SKM-1 (cell line): ENCODE data around the gene LILRA2.
"Not testable (repeated sequence)": the region's sequence is repeated elsewhere in the genome, so short reads cannot be mapped to it uniquely, and the experiment has no call there.

Source experiments
- DNase-seq: peaks from one replicate; lab custom pipeline; 2025; ENCODE audit not compliant: unreplicated experiment; lab: John Stamatoyannopoulos, UW

Gene LILRA2

DNA sequence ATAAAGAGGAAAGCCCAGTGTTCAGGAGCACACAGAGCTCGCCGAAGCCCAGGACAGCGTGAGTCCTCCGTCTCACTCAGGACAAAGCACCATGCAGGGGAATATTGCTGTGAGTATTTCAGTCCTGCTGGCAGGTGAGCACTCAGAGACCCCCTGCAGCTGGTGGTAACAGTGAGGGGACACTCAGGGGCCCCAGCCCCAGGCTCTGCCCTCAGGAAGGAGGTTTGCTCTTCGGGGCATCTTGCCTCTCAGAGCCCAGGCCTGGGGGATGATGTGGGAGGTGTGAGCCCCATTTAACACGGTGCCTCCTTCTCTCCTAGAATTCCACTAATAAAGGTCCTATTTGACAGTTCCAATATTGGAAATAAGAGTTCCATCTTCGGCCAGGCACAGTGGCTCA is 34.6 kb downstream of the LILRA2 start:
- DNase-seq: no peak

DNA sequence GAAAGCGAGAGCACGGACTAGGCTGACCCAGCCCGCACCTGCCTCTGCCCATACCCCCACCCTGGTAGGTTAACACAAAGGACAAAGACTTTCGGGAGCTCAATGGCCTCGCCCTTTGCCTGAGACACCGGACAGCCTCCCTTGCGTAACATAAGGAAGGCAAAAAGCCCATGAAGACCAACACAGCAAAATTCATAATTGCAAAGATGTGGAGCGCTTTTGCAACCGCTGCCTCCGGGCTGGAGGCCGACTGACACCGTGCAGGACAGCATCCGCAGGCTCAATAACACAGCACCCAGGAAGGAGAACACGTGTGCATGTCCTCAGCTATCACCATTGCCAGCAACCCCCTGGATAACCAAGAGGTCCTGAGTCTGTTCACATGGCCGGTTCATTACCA is 35.2 kb downstream of the LILRA2 start:
- no peak for DNase-seq

DNA sequence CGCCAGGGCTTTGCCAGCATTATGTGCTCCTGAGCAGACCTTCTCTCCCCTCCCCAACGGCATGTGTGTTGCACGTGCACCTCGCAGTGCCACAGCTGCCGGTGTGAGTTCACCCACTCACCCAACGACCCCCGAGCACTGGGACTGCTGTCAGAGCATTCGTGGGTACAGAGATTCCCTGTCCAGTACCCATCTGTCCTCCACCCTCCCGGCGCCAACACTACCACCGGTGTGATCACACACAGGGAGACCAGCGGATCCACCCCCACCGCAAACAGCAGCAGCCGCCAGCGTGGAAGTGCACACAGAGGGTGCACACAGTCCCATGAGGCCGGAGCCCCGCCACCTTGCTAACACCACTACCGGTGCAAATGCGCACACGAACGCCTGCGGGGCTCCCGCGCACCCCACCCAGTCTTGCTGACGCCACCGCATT is 35.8 kb downstream of the LILRA2 start:
- no peak for DNase-seq

DNA sequence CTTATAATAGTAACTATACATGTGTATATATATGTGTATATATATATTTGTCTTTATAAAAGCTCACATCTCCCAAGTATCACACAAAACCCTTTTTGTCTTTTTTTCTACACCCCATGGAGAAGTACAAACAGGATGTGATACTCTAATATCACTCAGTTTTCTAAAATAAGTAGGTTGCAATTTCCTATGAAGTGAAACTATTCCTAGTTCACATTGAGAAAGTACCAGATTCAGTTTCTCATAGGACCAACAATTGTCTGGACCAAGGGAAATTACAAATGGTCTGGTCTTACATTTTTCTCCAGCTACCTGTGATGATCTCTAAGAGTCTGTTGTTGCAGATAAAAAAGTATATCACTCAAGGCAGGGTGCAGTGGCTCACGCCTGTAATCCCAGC is 38.8 kb downstream of the LILRA2 start:
- DNase-seq: no peak

DNA sequence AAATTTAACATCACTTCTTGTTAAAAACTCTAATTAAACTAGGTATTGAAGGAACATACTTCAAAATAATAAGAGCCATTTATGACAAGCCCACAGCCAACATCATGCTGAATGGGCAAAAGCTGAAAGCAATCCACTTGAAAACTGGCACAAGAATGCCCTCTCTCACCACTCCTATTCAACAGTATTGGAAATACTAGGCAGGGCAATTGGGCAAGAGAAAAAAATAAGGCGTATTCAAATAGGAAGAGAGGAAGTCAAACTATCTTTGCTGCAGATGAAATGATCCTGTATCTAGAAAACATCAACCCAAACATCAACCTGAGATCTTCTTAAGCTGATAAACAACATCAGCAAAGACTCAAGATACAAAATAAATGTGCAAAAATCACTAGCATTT is 41.1 kb downstream of the LILRA2 start:
- DNase-seq: no peak

DNA sequence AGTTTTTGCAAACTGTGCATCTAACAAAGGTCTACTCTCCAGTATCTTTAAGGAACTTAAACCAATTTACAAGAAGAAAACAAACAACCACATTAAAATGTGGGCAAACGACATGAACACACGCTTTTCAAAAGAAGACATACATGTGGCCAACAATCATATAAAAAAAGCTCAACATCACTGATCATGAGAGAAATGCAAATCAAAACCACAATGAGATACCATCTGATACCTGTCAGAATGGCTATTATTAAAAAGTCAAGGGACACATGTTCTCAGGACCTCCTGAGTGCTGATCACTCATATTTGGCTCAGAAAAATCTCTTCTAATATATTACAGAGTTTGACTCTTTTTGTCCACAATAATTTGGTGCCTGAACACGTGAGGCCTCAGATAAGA is 42.5 kb downstream of the LILRA2 start:
- DNase-seq: no peak

DNA sequence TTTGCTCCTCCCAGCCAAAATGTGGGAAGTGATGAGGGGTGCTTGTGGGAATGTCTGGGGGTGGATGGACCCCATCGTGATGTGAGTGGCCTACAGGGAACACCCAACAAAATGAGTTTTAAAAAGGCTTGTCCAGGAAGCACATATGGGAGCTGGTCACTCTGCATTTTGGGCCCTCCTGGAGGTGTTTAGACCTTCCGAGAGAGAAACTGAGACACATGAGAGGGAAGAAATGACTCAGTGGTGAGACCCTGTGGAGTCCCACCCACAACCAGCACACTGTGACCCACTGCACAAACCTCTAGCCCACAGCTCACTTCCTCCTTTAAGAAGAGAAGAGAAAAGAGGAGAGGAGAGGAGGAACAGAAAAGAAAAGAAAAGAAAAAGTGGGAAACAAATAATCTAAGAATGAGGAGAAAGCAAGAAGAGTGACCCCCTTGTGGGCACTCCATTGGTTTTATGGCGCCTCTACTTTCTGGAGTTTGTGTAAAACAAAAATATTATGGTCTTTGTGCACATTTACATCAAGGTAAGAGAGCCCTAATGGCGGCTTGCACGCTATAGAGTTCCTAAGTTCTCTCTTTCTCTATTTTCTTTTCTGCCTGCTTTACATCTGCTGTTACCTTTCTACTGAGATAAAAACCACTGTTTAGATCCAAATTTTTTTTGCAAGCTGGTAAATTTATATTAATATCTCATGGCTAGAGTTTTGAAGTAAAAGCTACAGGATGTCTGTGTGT is 43.4 kb downstream of the LILRA2 start:
- no peak for DNase-seq

DNA sequence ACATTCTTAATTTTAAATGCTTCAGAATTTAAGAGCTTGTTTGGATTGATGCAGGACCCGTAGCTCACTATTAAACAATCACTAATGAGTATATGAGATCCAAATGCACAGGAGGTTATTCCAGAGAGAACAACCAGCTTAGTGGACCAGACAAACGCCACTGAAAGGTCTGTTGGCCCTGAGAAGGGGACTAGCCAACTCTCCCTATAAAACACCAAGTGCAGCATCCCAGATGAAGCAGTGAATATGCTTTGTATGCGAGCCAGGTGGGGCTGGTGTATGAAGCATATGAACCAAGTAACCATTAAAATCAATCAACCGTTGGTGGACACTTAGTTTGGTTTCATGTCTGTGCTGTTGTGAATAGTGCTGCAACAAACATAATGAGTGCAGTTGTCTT is 46.9 kb downstream of the LILRA2 start:
- DNase-seq: no peak

DNA sequence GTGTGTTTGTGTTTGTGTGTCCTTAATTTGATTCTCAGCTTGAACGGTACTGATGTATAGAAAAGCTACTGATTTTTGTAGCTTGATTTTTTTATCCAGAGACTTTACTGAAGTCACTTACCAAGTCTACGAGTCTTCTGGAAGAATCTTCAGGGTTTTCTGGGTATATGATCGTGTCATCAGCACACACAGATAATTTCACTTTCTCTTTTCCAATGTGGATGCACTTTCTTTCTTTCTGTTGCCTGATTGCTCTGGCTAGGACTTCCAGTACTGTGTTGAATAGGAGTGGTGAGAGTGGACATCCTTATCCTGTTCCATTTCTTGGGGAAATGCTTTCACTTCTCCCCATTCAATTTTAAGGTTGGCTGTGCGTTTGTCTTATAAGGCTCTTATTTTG is 48.8 kb downstream of the LILRA2 start:
- no peak for DNase-seq

DNA sequence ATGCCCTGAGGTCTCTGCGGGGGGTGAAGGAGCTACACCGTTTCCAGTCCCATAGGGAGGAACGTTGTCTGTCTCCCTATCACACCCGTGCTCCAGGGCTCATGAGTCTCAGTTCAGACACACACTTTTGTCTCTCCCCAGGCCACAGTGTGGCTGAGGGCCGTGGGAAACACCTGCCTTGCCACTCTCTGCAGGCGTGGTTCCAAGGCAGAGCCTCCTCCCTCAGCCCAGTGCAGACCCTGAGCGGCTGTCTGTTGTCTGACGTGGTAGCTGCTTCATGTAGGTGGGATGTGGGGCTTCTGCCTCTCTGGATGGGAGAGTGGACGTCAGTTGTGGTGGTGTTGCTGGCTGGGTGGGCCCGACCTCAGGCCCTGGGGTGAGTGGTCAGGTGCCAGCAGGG is 50.6 kb downstream of the LILRA2 start:
- not testable (repeated sequence) for DNase-seq

DNA sequence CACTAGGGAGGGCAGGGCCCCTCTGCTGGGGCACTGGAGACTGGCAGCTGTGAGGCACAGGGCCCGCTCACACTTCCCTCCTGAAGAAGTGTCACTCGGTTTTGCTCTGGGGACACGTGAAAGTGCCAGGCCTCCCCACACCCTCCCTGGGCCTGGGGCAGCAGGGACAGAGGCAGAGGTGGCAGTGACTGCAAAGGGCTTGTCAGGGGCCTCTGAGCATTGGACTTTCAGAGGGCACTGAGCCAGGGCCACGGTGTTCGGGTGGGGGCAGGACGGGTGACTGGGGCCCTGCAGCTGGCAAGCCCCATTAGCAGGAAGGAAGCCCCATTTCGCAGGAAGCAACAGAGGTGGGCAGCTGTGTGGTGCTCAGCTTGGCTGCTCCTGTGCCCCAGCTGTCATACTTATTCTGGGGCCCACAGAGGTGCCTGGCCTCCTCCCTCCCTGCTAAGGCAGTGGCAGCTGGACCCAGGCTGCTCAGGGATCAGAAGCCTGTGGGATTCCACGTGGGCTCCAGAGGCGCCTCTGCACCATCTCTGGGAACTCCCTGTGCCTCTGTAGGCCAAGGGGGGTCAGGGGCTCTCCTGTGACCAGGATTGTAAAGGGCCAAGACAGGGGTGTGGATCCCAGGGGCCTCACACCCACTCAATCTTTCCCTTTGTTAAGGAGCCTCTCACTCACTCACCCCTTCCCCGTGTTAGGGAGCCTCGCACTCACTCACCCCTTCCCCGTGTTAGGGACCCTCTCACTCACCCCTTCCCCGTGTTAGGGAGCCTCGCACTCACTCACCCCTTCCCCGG is 51.5 kb downstream of the LILRA2 start:
- DNase-seq: not testable (repeated sequence)

DNA sequence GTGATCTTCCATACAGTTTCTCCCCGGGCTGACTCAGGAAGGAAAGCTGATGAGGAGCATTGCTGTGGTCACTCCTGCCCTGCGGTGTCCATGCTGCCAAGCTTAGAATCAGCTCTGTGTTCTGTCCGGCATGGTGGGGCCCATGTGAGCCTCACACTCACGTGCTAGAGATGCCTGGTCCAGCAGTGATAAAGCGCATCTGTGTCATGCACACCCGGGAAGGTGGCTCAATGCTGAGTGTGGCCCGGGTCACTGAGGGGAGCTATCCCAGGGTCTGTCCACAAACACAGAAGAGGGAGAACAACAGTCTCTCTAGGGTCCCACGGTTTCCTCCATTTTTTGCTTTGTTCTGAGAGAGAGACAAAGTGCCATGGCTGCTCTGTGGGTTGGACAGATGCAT is 53.2 kb downstream of the LILRA2 start:
- no peak for DNase-seq

DNA sequence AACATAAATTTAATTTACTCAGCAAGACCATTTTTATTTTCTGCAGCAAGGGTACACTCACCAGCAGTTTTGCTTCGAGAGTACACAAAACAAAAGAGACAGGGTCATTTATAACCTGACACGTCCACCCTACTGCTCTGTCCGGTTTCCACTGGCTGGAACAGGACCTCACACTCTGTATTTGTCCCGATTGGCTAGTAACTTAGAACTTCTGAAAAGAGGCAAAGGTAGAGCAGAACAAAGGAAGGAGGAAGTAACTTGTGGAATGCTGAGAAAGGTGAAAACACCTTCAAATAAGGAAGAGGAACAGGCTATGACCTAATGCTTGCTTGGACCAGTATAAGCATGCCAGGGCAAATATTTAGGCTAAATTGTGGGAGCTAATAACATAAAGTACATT is 54.3 kb downstream of the LILRA2 start:
- not testable (repeated sequence) for DNase-seq

DNA sequence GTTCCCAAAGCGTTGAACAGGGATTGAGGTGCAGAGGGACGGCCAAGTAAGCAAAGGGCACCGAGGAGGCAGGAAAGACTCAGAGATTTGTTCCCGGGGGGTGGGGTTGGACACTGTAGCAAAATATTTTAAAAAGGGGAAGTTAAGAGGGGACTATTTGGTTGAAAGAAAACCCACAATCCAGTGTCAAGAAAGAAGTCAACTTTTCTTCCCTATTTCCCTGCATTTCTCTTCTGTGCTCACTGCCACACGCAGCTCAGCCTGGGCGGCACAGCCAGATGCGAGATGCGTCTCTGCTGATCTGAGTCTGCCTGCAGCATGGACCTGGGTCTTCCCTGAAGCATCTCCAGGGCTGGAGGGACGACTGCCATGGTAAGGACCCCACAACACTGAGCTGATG is 56.7 kb downstream of the LILRA2 start, which contains the start of gene LILRB1:
Gene LILRB1, plus strand, starts transcription at position 223 of the 400 bp plus-strand sequence. CDS start 590 bp downstream, outside the sequence.
- DNase-seq: not testable (repeated sequence)

DNA sequence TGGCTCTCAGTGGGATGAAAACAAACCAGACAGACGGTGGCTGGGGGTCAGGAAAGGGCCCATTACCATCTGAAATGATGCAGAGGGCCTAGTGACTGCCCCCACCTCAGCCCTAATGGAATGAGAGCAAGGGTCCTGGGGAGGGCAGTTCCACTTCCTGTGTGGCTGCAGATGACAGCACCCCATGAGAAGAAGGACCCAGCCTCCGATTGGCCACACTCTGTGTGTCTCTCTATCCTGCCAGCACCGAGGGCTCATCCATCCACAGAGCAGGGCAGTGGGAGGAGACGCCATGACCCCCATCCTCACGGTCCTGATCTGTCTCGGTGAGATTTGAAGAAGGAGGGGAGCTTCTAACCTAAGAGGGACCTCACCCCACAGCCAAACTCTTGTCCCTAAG is 57.2 kb downstream of the LILRA2 start:
- DNase-seq: no peak

DNA sequence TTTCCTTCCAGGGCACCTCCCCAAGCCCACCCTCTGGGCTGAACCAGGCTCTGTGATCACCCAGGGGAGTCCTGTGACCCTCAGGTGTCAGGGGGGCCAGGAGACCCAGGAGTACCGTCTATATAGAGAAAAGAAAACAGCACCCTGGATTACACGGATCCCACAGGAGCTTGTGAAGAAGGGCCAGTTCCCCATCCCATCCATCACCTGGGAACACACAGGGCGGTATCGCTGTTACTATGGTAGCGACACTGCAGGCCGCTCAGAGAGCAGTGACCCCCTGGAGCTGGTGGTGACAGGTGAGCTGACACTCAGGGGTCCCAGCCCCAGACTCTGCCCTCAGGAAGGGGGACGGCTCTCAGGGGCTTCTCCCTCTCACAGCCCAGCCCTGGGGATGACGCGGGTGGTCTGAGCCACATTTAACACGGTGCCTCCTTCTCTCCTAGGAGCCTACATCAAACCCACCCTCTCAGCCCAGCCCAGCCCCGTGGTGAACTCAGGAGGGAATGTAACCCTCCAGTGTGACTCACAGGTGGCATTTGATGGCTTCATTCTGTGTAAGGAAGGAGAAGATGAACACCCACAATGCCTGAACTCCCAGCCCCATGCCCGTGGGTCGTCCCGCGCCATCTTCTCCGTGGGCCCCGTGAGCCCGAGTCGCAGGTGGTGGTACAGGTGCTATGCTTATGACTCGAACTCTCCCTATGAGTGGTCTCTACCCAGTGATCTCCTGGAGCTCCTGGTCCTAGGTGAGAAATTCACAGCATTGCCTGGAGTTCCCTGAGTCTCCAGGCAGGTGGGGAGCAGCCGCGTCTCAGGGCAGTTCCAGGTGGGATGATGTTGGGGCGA is 58.1 kb downstream of the LILRA2 start:
- DNase-seq: not testable (repeated sequence)

DNA sequence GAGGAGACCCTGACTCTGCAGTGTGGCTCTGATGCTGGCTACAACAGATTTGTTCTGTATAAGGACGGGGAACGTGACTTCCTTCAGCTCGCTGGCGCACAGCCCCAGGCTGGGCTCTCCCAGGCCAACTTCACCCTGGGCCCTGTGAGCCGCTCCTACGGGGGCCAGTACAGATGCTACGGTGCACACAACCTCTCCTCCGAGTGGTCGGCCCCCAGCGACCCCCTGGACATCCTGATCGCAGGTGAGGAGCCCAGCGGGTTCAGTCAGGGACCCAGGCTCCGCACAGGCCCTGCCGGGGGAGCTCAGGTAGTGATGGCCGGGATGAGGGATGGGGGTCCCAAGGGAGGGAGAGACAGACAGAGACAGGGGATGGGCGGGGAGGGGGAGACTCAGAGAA is 58.9 kb downstream of the LILRA2 start:
- DNase-seq: not testable (repeated sequence)

DNA sequence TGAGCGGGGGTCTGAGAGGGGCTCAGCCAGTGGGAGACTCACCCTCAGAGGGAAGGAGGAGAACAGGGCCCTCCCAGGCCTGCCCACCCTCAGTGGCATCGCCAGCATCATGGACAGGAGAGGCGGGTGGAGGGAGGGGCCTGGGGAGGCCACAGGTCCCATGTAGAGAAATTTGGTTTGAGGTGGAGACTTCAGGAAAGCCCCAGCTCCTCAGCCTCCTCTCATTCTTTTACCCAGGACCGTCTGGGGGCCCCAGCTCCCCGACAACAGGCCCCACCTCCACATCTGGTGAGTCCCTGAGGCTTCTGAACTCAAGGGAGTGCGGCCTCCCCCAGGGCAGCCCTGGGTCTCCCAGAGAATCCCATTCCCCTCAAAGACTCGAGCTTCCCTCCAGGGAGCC is 59.8 kb downstream of the LILRA2 start:
- DNase-seq: no peak

DNA sequence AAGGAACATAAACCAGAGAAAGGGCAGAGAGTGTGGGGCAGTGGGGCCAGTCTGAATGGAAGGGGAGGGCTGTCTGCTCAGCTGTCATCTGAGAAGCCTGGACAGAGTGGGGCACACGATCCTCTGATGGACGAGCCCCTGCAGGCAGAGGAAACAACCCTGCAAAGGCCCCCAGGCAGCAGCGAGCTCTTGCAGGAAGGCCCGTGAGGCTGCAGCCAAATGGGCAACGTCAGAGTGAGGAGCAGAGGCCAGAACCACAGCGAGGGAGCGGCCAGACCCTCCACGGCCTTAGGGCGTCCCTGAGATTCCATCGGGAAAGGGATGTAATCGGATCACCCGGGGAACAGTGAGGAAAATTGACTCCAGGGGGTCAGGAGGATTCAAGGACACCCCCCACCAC is 62.5 kb downstream of the LILRA2 start:
- DNase-seq: not testable (repeated sequence)

DNA sequence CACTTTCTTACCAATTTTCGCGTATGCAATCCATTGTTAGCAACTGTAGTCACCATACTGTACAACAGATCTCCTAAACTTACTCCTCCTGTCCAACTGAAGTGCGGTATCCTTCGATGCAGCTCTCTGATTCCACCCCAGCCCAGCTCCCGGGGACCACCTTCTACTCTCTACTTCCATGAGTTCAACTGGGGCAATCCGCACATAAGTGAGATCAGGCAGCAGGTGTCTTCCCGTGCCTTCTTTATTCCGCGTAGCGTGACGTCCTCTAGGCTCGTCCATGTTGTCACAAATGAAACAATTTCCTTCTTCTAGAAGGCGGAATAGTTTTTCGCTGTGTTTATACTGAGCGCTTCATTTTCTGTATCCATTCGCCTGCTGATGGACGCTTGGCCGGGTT is 65.1 kb downstream of the LILRA2 start:
- DNase-seq: no peak
